GM12878 (cell line): ENCODE results near the gene TRH.

Source experiments
- CTCF ChIP-seq, 3 experiments: IDR thresholded peaks in 2 of 3; conservative IDR thresholded peaks in 1 of 3; 2 replicates each; pipeline ENCODE4 v1.5.1; 2011; ENCODE audit warnings: low read depth in 3 of 3, low read length in 3 of 3, mild to moderate bottlenecking in 3 of 3, control low read depth in 2 of 3, moderate library complexity in 2 of 3, inconsistent platforms in 1 of 3, mixed read lengths in 1 of 3; ENCODE audit not compliant: control insufficient read depth in 2 of 3, insufficient read depth in 1 of 3; ENCODE audit errors: extremely low read depth in 1 of 3
- EGR1 ChIP-seq, 2 experiments: IDR thresholded peaks; 1 replicate in 1 of 2; 2 replicates in 1 of 2; pipeline ENCODE4 v1.6.1; 2011 to 2012; ENCODE audit warnings: low read depth in 2 of 2, low read length in 2 of 2, borderline replicate concordance in 1 of 2, mild to moderate bottlenecking in 1 of 2, moderate library complexity in 1 of 2
- EP300 ChIP-seq, 2 experiments: fragments of 150-350 bp in 1 of 2; IDR thresholded peaks; 2 replicates each; pipeline ENCODE4 v1.6.1; 2011 to 2012; ENCODE audit warnings: low read depth in 2 of 2, low read length in 2 of 2, borderline replicate concordance in 1 of 2, improper control_type of control experiment in 1 of 2, inconsistent platforms in 1 of 2; ENCODE audit not compliant: control insufficient read depth in 1 of 2
- POLR2AphosphoS5 ChIP-seq: IDR thresholded peaks from 2 replicates; pipeline ENCODE4 v1.6.1; 2011; ENCODE audit warnings: mild to moderate bottlenecking, low read length, inconsistent platforms
- ZNF274 ChIP-seq: IDR thresholded peaks from one replicate; pipeline ENCODE4 v1.8.0; 2011; ENCODE audit not compliant: insufficient read length, insufficient read depth
- TF ChIP-seq, protein P1 (sequence below): fragments of 450-650 bp; IDR thresholded peaks from 2 replicates; pipeline ENCODE4 v1.6.1; 2018; ENCODE audit warnings: borderline replicate concordance, mild to moderate bottlenecking; ENCODE audit not compliant: partially characterized antibody

DNA sequence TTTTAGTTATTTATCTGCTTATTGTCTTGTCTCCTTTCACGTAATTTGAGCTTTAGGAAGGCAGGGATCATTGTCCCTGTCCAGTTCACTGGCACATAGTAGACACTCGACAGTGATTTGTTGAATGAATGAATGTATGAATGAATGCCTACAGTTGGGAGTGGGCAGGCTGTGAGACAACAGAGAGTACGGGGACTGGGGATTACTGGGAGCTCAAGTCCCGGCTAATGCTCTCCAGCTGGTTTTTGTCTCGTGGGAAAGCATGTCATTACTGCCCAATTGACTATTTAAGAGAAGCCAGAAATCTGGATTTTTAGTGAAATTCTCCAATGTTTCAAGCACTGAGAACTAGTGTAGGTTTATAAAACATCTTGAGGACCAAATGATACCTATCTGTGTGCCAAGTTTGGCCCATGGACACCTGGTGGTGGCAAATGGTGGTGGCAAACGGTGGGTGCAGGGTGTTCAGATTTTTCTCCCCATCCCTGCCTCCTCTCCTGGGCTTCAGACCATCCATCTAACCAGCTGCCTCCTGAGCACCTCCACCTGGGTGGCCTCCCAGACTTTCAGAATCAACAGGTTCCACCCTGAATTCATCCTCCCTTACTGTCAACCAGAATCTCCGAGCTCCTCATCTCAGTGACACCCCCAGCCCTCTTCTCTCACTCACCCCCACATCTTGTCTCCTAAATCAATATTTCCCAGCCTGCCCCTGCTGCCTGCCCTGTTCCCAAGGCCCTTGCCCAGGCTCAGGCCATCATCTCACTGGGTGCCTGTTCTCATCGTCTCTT lies 36.2 kb upstream of the TRH start:
- TF ChIP-seq EP300 (IDR thresholded peaks at IDR 0.05; ENCODE audit: borderline replicate concordance in 1 of 2, control insufficient read depth in 1 of 2, low read depth in 2 of 2, low read length in 2 of 2) (no peak), CTCF (IDR thresholded peaks at IDR 0.05 in 2 of 3, conservative IDR thresholded peaks at IDR 0.05 in 1 of 3; ENCODE audit: control insufficient read depth in 2 of 3, extremely low read depth in 1 of 3, insufficient read depth in 1 of 3, low read depth in 3 of 3, low read length in 3 of 3) (0 out of 6 replicates have a peak, but pooled peaks of 1 of the 3 experiments have one; percentile 9), POLR2AphosphoS5 (no peak), ZNF274 (no peak), EGR1 (IDR thresholded peaks at IDR 0.05; ENCODE audit: borderline replicate concordance in 1 of 2, low read depth in 2 of 2, low read length in 2 of 2) (no peak)
- TF ChIP-seq, protein P1, sequence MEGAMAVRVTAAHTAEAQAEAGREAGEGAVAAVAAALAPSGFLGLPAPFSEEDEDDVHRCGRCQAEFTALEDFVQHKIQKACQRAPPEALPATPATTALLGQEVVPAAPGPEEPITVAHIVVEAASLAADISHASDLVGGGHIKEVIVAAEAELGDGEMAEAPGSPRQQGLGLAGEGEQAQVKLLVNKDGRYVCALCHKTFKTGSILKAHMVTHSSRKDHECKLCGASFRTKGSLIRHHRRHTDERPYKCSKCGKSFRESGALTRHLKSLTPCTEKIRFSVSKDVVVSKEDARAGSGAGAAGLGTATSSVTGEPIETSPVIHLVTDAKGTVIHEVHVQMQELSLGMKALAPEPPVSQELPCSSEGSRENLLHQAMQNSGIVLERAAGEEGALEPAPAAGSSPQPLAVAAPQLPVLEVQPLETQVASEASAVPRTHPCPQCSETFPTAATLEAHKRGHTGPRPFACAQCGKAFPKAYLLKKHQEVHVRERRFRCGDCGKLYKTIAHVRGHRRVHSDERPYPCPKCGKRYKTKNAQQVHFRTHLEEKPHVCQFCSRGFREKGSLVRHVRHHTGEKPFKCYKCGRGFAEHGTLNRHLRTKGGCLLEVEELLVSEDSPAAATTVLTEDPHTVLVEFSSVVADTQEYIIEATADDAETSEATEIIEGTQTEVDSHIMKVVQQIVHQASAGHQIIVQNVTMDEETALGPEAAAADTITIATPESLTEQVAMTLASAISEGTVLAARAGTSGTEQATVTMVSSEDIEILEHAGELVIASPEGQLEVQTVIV = no peak
